OCI-LY3 (cell line): ENCODE data around the gene CELF1.

Experiments used
- EZH2phosphoT487 ChIP-seq: fragments of 200-600 bp; shearing (Covaris generic); IDR thresholded peaks from 2 replicates; pipeline ENCODE4 v1.6.1; 2018; ENCODE audit warnings: antibody characterized with exemption, mixed run types, low read depth
- TF ChIP-seq, protein P1 (sequence below): fragments of 200-600, 300-600 bp; sonication (generic); IDR thresholded peaks from 2 replicates; pipeline ENCODE4 v1.5.1; 2014; ENCODE audit warnings: antibody characterized with exemption, low read length, low read depth

DNA sequence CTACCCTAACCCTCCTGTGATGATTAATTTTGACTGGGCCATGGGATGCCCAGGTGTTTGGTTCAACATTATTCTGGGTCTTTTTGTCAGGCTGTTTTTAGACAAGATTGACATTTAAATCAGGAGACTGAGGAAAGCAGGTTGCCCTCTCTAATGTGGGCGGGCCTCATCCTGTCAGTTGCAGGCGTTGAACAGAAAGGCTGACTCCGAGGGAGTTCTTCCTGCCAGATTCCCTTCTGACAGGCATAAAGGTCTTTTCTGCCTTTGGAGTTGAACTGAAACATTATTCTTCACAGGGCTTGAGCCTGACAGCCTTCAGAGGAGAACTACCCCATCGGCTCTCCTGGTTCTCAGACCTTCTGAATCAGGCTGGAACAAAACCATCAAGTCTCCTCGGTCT lies 122.4 kb downstream of the CELF1 start:
- TF ChIP-seq, protein P1, sequence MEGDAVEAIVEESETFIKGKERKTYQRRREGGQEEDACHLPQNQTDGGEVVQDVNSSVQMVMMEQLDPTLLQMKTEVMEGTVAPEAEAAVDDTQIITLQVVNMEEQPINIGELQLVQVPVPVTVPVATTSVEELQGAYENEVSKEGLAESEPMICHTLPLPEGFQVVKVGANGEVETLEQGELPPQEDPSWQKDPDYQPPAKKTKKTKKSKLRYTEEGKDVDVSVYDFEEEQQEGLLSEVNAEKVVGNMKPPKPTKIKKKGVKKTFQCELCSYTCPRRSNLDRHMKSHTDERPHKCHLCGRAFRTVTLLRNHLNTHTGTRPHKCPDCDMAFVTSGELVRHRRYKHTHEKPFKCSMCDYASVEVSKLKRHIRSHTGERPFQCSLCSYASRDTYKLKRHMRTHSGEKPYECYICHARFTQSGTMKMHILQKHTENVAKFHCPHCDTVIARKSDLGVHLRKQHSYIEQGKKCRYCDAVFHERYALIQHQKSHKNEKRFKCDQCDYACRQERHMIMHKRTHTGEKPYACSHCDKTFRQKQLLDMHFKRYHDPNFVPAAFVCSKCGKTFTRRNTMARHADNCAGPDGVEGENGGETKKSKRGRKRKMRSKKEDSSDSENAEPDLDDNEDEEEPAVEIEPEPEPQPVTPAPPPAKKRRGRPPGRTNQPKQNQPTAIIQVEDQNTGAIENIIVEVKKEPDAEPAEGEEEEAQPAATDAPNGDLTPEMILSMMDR: no peak
- TF ChIP-seq EZH2phosphoT487: no peak
